Kidney (tissue), 14 donors: ENCODE results near the gene ORAI1. TPM values are rescaled to one million over a fixed set of nuclear protein-coding genes. Genes with fewer than 3 reads are reported as not detected.

Experiments used
- DNase-seq, 5 donors: peaks; one replicate each; pipeline ENCODE4 v3.0.0-alpha.2; 2013 to 2020
- FAIRE-seq: peaks from 2 replicates; lab custom pipeline; 2012; peaks lifted over from hg19 to GRCh38; lab: Jason Lieb, UNC
- H3K27ac ChIP-seq, 2 donors: one replicate each; pipeline ENCODE4 v1.7.0; 2013; ENCODE audit warnings: low read depth in 2 of 2, low read length in 2 of 2, inconsistent platforms in 1 of 2
- H3K27me3 ChIP-seq: one replicate; pipeline ENCODE4 v1.7.1; 2013; ENCODE audit warnings: low read length, inconsistent platforms; ENCODE audit not compliant: control insufficient read depth, insufficient read depth
- H3K36me3 ChIP-seq, 3 donors: one replicate each; pipeline versions ENCODE4 v1.7.0 to v1.7.1; 2013; ENCODE audit warnings: low read length in 3 of 3, control low read depth in 1 of 3, inconsistent platforms in 1 of 3; ENCODE audit not compliant: insufficient read depth in 3 of 3, control insufficient read depth in 2 of 3
- H3K4me1 ChIP-seq, 3 donors: one replicate each; pipeline versions ENCODE4 v1.7.0 to v1.7.1; 2013; ENCODE audit warnings: low read length in 3 of 3, inconsistent platforms in 1 of 3, low read depth in 1 of 3; ENCODE audit not compliant: control insufficient read depth in 2 of 3, insufficient read depth in 2 of 3
- H3K4me3 ChIP-seq, 3 donors: one replicate each; pipeline versions ENCODE4 v1.7.0 to v1.8.1; 2013; ENCODE audit warnings: low read length in 3 of 3, control low read depth in 1 of 3, inconsistent platforms in 1 of 3
- H3K9ac ChIP-seq, 3 donors: one replicate each; pipeline versions ENCODE4 v1.7.0 to v1.7.1; 2013; ENCODE audit warnings: low read length in 3 of 3, control low read depth in 1 of 3, inconsistent platforms in 1 of 3
- H3K9me3 ChIP-seq, 3 donors: one replicate each; pipeline versions ENCODE4 v1.7.0 to v1.7.1; 2013; ENCODE audit warnings: low read length in 3 of 3, control low read depth in 1 of 3, inconsistent platforms in 1 of 3; ENCODE audit not compliant: control insufficient read depth in 2 of 3, insufficient read depth in 1 of 3
- CTCF ChIP-seq: IDR thresholded peaks from 3 replicates; pipeline ENCODE4 v1.5.1; 2012; ENCODE audit warnings: mild to moderate bottlenecking, moderate library complexity, borderline replicate concordance; ENCODE audit not compliant: insufficient read depth; ENCODE audit errors: extremely low read depth
- intact Hi-C: fragments of 100-400 bp; cut with DNase I; formaldehyde crosslinking; loops from one replicate; pipeline ENCODE4 v1.11.1; 2022
- polyA plus RNA-seq: library from polyadenylated mRNA; stranded (reverse); fragments of 350-450 nt; fragmentation: Illumina TruSeq; extraction: RNeasy Lipid Tissue Mini Kit (QIAGEN cat#74804); gene quantifications from one replicate; pipeline ENCODE4 v1.2.3, GENCODE V29; 2014; ENCODE audit warnings: low read depth, low replicate concordance; ENCODE audit not compliant: insufficient read depth
- total RNA-seq: library from RNA; stranded (reverse); fragmentation: NEBNext Ultra II Directional; extraction: Animal tissue kit (Norgen Biotek cat#: 25700); gene quantifications from one replicate; pipeline ENCODE4 v1.2.1, GENCODE V29; 2021
- donor health status: control.
- donor health status: control.
- donor health status: control.
- donor health status: control.
- donor health status: control.
- donor health status: DM: yes; HTN: yes; CAD: no.
- donor health status: Normal renal cell carcinoma (clear cell type).

ORAI1 gene
- total and polyA plus RNA-seq, 2 donors from 2014 or later, result 16.5 to 18.2 TPM

GRCh38 chr12:121648458-121649028 lies 22.2 kb downstream of the ORAI1 start:
- no peaks in the 10 kb centered on the region for H3K36me3 ChIP-seq
- no peak for TF ChIP-seq CTCF
- intact Hi-C loops, result no loop called here
- H3K4me1 ChIP-seq, result no peaks in the 10 kb centered on the region
- no peak for FAIRE-seq
- H3K27ac ChIP-seq, result no peak overlapping the region
- H3K4me3 ChIP-seq, result no peak overlapping the region
- no peak overlapping the region for H3K9ac ChIP-seq
- H3K27me3 ChIP-seq, result no peaks in the 10 kb centered on the region
- DNase-seq, result no peak
- no peaks in the 10 kb centered on the region for H3K9me3 ChIP-seq

DNA sequence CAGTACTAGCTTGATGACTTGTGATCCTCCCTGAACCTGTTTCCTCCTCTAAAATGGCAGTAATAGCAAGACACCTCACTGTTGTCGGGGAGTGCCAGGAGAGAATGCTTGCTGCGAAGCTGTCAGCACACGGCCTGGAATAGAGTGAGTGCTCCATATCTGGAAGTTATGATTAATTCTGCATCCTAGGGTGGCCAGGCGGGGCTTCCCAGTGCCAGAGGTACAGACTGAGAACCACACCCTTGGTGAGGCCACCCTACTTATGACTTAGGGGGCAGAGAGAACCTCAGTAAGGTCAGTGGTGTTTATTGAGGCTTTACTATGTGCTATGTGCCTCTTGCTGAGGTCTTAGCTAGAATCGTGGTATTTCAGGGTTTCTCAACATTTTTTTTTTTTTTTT lies 23.0 kb downstream of the ORAI1 start:
- H3K36me3 ChIP-seq, result no peaks in the 10 kb centered on the region
- no peak for TF ChIP-seq CTCF
- no peak overlapping the region for H3K4me3 ChIP-seq
- intact Hi-C loops, result no loop called here
- H3K27ac ChIP-seq, result no peak overlapping the region
- no peak overlapping the region for H3K9ac ChIP-seq
- no peak for DNase-seq
- H3K9me3 ChIP-seq, result no peaks in the 10 kb centered on the region
- no peaks in the 10 kb centered on the region for H3K27me3 ChIP-seq
- no peak for FAIRE-seq
- no peaks in the 10 kb centered on the region for H3K4me1 ChIP-seq

- H3K4me1 ChIP-seq, result no peaks in the 10 kb centered on the region
- H3K27me3 ChIP-seq, result no peaks in the 10 kb centered on the region
- intact Hi-C loops, result no loop called here
- no peak for TF ChIP-seq CTCF
- H3K9ac ChIP-seq, result no peak overlapping the region
- no peak for FAIRE-seq
- no peaks in the 10 kb centered on the region for H3K9me3 ChIP-seq
- DNase-seq, result no peak
- H3K36me3 ChIP-seq, result no peaks in the 10 kb centered on the region
- H3K4me3 ChIP-seq, result no peak overlapping the region
- H3K27ac ChIP-seq, result no peak overlapping the region
These were observed 23.6 kb downstream of the ORAI1 start for GRCh38 chr12:121649819-121650353.
